ENCODE data around the gene CNTFR. TPM values are rescaled to one million over a fixed set of nuclear protein-coding genes. Genes with fewer than 3 reads are reported as not detected.

Gene CNTFR
- total and polyA plus RNA-seq, 2 donors (not counting 1 experiment from before 2014, with no cell fraction given): not detected

DNA sequence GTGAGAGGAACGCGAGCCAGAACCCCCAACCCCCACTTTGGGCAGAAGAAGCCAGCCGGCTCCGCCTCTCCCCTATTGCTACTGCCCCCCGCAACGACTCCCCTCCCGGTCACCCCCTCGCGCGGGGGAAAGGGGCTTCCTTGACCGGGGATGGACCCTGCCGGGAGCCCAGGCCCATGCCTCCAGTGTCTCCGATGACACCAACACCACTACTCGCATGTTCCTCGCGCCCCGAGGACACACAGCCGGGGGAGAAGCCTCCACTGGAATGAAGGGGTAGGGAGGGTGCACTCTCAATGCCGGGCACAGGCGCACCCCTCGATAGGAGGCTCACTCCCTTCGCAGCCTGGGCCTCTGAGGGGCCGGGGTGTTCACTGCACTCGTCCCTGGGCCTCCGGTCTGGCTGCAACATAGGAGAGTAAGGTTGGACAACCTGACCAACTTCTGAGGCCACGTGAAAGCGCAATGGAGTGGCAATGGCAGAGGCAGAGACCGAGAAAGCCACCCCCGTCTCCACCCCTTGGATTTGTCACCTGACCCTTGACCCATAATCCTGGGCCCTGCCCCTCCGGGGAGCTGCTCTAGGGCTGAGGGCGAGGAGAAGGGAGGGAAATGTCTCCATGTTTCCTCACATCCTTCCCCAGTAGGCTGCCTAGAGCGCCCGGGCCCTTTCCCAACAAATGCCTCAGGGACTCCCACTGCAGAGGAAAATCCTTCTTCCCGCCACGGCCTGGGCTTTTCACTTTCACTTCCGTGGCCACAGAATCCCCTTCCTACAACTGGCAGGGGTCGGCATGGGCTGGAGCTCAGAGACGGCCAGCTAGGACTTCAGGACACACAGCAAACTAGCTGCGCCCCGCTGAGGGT lies 1.1 kb upstream of the CNTFR start:
- ATAC-seq (ENCODE audit: low read depth) (no peak), DNase-seq (peak; percentile 53)
- Histone ChIP-seq H3K27me3 (replicated peaks in 1 of 4; ENCODE audit: control extremely low read depth in 1 of 4, control insufficient read depth in 3 of 4, insufficient read depth in 4 of 4, low read length in 3 of 4) (peaks cover 0 to 84% (median 64%) of the 10 kb centered on the region in 4 experiments), H3K9ac (ENCODE audit: low read length) (peak overlapping the region; percentile 79), H3K4me3 (ENCODE audit: control extremely low read depth in 1 of 5, extremely low read depth in 1 of 5, insufficient read depth in 1 of 5, low read depth in 2 of 5, low read length in 4 of 5) (peak overlapping the region; percentile 36 to 73 (median 48)), H2AFZ (ENCODE audit: insufficient read depth, low read depth, low read length, poor library complexity, severe bottlenecking) (peak overlapping the region; percentile 77), H3K36me3 (replicated peaks in 1 of 2; ENCODE audit: control extremely low read depth in 1 of 2, control insufficient read depth in 1 of 2, extremely low read depth in 1 of 2, insufficient read depth in 2 of 2, low read length in 1 of 2) (no peaks in the 10 kb centered on the region), H3K9me3 (ENCODE audit: control extremely low read depth in 1 of 3, control insufficient read depth in 2 of 3, insufficient read depth in 1 of 3, low read length in 2 of 3) (peaks cover 0 to 31% (median 0%) of the 10 kb centered on the region in 3 donors), H3K27ac (ENCODE audit: low read length in 2 of 2) (no peak overlapping the region), H4K20me1 (ENCODE audit: control insufficient read depth, insufficient read depth, low read length, poor library complexity, severe bottlenecking) (no peaks in the 10 kb centered on the region), H3K4me2 (replicated peaks; ENCODE audit: low read depth, low read length, poor library complexity, severe bottlenecking) (peak overlapping the region; percentile 99), H3K4me1 (ENCODE audit: control insufficient read depth in 2 of 2, insufficient read depth in 2 of 2, low read length in 2 of 2) (peaks cover 42 to 49% of the 10 kb centered on the region in 2 donors), H3K79me2 (ENCODE audit: control insufficient read depth, insufficient read depth, low read length) (no peaks in the 10 kb centered on the region)
- H3K4me3 Mint-ChIP-seq: peak overlapping the region; percentile 81
- peaks cover 77% of the 10 kb centered on the region for H3K27me3 Mint-ChIP-seq
- peak; percentile 8 for TF ChIP-seq EZH2 (IDR thresholded peaks at IDR 0.05; ENCODE audit: borderline replicate concordance, insufficient read depth, low read depth, low read length, poor library complexity, severe bottlenecking)
- TF ChIP-seq, protein P1, sequence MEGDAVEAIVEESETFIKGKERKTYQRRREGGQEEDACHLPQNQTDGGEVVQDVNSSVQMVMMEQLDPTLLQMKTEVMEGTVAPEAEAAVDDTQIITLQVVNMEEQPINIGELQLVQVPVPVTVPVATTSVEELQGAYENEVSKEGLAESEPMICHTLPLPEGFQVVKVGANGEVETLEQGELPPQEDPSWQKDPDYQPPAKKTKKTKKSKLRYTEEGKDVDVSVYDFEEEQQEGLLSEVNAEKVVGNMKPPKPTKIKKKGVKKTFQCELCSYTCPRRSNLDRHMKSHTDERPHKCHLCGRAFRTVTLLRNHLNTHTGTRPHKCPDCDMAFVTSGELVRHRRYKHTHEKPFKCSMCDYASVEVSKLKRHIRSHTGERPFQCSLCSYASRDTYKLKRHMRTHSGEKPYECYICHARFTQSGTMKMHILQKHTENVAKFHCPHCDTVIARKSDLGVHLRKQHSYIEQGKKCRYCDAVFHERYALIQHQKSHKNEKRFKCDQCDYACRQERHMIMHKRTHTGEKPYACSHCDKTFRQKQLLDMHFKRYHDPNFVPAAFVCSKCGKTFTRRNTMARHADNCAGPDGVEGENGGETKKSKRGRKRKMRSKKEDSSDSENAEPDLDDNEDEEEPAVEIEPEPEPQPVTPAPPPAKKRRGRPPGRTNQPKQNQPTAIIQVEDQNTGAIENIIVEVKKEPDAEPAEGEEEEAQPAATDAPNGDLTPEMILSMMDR (IDR thresholded peaks at IDR 0.05): no peak
- ChIA-PET CTCF (interaction anchor here (0.6 to 2.7 kb wide), 14 partner anchors 8 to 967 kb away, joined by 3 to 30 read pairs (median 6); no protein-coding TSS in a partner anchor), POLR2A (no interaction called here)
- intact Hi-C loops (cut with micrococcal nuclease): loop anchor here (1.0 to 10.0 kb wide), 5 partner anchors 42 to 966 kb away; no protein-coding TSS in a partner anchor
- no peaks in the 10 kb centered on the region for H3K9me3 Mint-ChIP-seq (ENCODE audit: insufficient read depth)
- peaks cover 39% of the 10 kb centered on the region for H3K4me1 Mint-ChIP-seq
- peak overlapping the region; percentile 34 for H3K27ac Mint-ChIP-seq
- WGBS (ENCODE audit: insufficient coverage): 6% methylated on average over 25 of the region's 40 CpGs

All from B cell (primary cell).